GM23338 (cell line): ENCODE data around the gene ROCK2. TPM values are rescaled to one million over a fixed set of nuclear protein-coding genes. Genes with fewer than 3 reads are reported as not detected.

Experiments used
- ATAC-seq: fragments of 200-7000 bp; cut with Tn5 transposase; 3 replicates; pipeline ENCODE4 v1.9.1; 2020
- DNase-seq: peaks from one replicate; pipeline ENCODE4 v3.0.0-alpha.2; 2015; ENCODE audit warnings: low spot score
- H2AFZ ChIP-seq: fragments of 200-600 bp; sonication (generic); 2 replicates; pipeline ENCODE4 v1.8.0; 2016; ENCODE audit warnings: antibody characterized with exemption, mild to moderate bottlenecking, moderate library complexity
- H3F3A ChIP-seq: fragments of 200-600 bp; sonication (generic); replicated peaks from 2 replicates; pipeline ENCODE4 v1.8.0; 2017; ENCODE audit warnings: antibody characterized with exemption, mixed run types, low read depth
- H3K27ac ChIP-seq: fragments of 200-600 bp; sonication (generic); 2 replicates; pipeline ENCODE4 v1.6.1; 2016; ENCODE audit warnings: low read depth
- H3K27me3 ChIP-seq: fragments of 200-600 bp; sonication (generic); 2 replicates; pipeline ENCODE4 v1.8.0; 2016; ENCODE audit warnings: mild to moderate bottlenecking, mixed run types, moderate library complexity; ENCODE audit not compliant: insufficient read depth
- H3K36me3 ChIP-seq: fragments of 200-600 bp; sonication (generic); 2 replicates; pipeline ENCODE4 v1.8.0; 2016; ENCODE audit warnings: mild to moderate bottlenecking; ENCODE audit not compliant: insufficient read depth
- H3K4me1 ChIP-seq: fragments of 200-600 bp; sonication (generic); 2 replicates; pipeline ENCODE4 v1.8.0; 2016; ENCODE audit warnings: mild to moderate bottlenecking, moderate library complexity; ENCODE audit not compliant: insufficient read depth
- H3K4me2 ChIP-seq: fragments of 200-600 bp; sonication (generic); 2 replicates; pipeline ENCODE4 v1.7.1; 2017; ENCODE audit warnings: mixed run types
- H3K4me3 ChIP-seq: fragments of 200-600 bp; sonication (generic); 2 replicates; pipeline ENCODE4 v1.6.1; 2016; ENCODE audit warnings: mixed run types
- H3K79me2 ChIP-seq: fragments of 200-600 bp; sonication (generic); replicated peaks from 2 replicates; pipeline ENCODE4 v1.8.0; 2017; ENCODE audit warnings: mild to moderate bottlenecking; ENCODE audit not compliant: insufficient read depth
- H3K9me2 ChIP-seq: fragments of 200-600 bp; sonication (generic); 2 replicates; pipeline ENCODE4 v1.8.0; 2017; ENCODE audit not compliant: insufficient read depth
- H4K20me1 ChIP-seq: fragments of 200-600 bp; sonication (generic); replicated peaks from 2 replicates; pipeline ENCODE4 v1.8.0; 2017; ENCODE audit warnings: mild to moderate bottlenecking; ENCODE audit not compliant: insufficient read depth
- H3K27ac Mint-ChIP-seq: 2 replicates; pipeline ENCODE4 v1.8.0; 2020; ENCODE audit warnings: inconsistent platforms, mild to moderate bottlenecking, moderate library complexity, mixed read lengths
- H3K27me3 Mint-ChIP-seq: 3 replicates; pipeline ENCODE4 v1.8.0; 2022; ENCODE audit warnings: low read depth, mild to moderate bottlenecking, moderate library complexity, mixed read lengths, inconsistent platforms; ENCODE audit not compliant: insufficient read depth, poor library complexity
- H3K36me3 Mint-ChIP-seq: 3 replicates; pipeline ENCODE4 v1.8.0; 2021; ENCODE audit warnings: low read depth, mild to moderate bottlenecking, inconsistent platforms, moderate library complexity, mixed read lengths
- H3K4me1 Mint-ChIP-seq: 3 replicates; pipeline ENCODE4 v1.8.0; 2020; ENCODE audit warnings: mild to moderate bottlenecking, inconsistent platforms, mixed read lengths
- H3K4me3 Mint-ChIP-seq: 3 replicates; pipeline ENCODE4 v1.8.0; 2021; ENCODE audit warnings: moderate library complexity, mild to moderate bottlenecking, inconsistent platforms, mixed read lengths
- H3K9me3 Mint-ChIP-seq: 3 replicates; pipeline ENCODE4 v1.8.0; 2020; ENCODE audit warnings: moderate library complexity, mild to moderate bottlenecking, inconsistent platforms, mixed read lengths
- CREB1 ChIP-seq: fragments of 250-450 bp; sonication (Bioruptor Pico); IDR thresholded peaks from 2 replicates; pipeline ENCODE4 v1.5.0; 2020; ENCODE audit warnings: low read depth, mild to moderate bottlenecking, moderate library complexity
- CTCF ChIP-seq, 2 experiments: fragments of 200-600 bp in 1 of 2; sonication (generic) in 1 of 2; conservative IDR thresholded peaks; 2 replicates each; pipeline versions ENCODE4 v1.5.1 to v1.6.1; 2016 to 2017; ENCODE audit warnings: antibody characterized with exemption in 2 of 2, low read depth in 2 of 2, mild to moderate bottlenecking in 2 of 2, moderate library complexity in 1 of 2
- EZH2phosphoT487 ChIP-seq: fragments of 200-600 bp; sonication (generic); IDR thresholded peaks from one replicate; pipeline ENCODE4 v1.8.1; 2018; ENCODE audit warnings: antibody characterized with exemption; ENCODE audit not compliant: unreplicated experiment
- JUNB ChIP-seq: IDR thresholded peaks from one replicate; pipeline ENCODE4 v1.6.1; 2016; ENCODE audit warnings: antibody characterized with exemption; ENCODE audit not compliant: unreplicated experiment
- POLR2AphosphoS5 ChIP-seq: IDR thresholded peaks from 2 replicates; pipeline ENCODE4 v1.6.1; 2016; ENCODE audit warnings: antibody characterized with exemption, low read depth
- REST ChIP-seq: IDR thresholded peaks from one replicate; pipeline ENCODE4 v1.6.1; 2018; ENCODE audit warnings: antibody characterized with exemption; ENCODE audit not compliant: unreplicated experiment
- STAT1 ChIP-seq: IDR thresholded peaks from one replicate; pipeline ENCODE4 v1.6.1; 2016; ENCODE audit warnings: antibody characterized with exemption; ENCODE audit not compliant: unreplicated experiment
- ZNF114 ChIP-seq: fragments of 250-450 bp; sonication (Bioruptor Pico); IDR thresholded peaks from 2 replicates; pipeline ENCODE4 v1.5.0; 2020; ENCODE audit warnings: mild to moderate bottlenecking, moderate library complexity
- ZNF462 ChIP-seq: fragments of 250-450 bp; sonication (Bioruptor Pico); IDR thresholded peaks from 2 replicates; pipeline ENCODE4 v1.5.0; 2020; ENCODE audit warnings: mild to moderate bottlenecking, moderate library complexity
- polyA plus RNA-seq: library from polyadenylated mRNA; unstranded; fragments of >200 nt; fragmentation: Nextera tagmentation; extraction: Ambion mirVana; gene quantifications from 2 replicates; pipeline ENCODE4 v1.2.1, GENCODE V29; 2016
- total RNA-seq: library from RNA; depleted of rRNA; stranded (reverse); fragments of >200 nt; shearing (Covaris generic); gene quantifications from 2 replicates; pipeline ENCODE4 v1.2.3, GENCODE V29; 2014

ROCK2 gene
- total and polyA plus RNA-seq, 2 experiments from 2014 or later: 16.4 to 28.0 TPM

GRCh38 chr2:11312770-11313471, 31.5 kb downstream of the ROCK2 start (continued):
- TF ChIP-seq ZNF462 (CRISPR knock-in tag) (no peak), EZH2phosphoT487 (no peak)

GRCh38 chr2:11311543-11311942, 32.9 kb downstream of the ROCK2 start:
- no peaks in the 10 kb centered on the region for H3K9me3 Mint-ChIP-seq
- ATAC-seq: no peak

More at GRCh38 chr2:11311543-11311942, 32.9 kb downstream of the ROCK2 start:
- no peak for TF ChIP-seq POLR2AphosphoS5
- TF ChIP-seq ZNF114 (CRISPR knock-in tag): no peak
- TF ChIP-seq CREB1 (CRISPR knock-in tag): no peak
- no peak for TF ChIP-seq REST
- no peak for TF ChIP-seq JUNB
- no peak for TF ChIP-seq CTCF (conservative IDR thresholded peaks at IDR 0.05; ENCODE audit: low read depth in 2 of 2)
- no peak for TF ChIP-seq STAT1
- Mint-ChIP-seq H3K4me3 (no peak overlapping the region), H3K36me3 (no peaks in the 10 kb centered on the region), H3K4me1 (peaks cover 14% of the 10 kb centered on the region), H3K27ac (no peak overlapping the region), H3K27me3 (no peaks in the 10 kb centered on the region)
- Histone ChIP-seq H3F3A (no peaks in the 10 kb centered on the region), H3K27me3 (no peaks in the 10 kb centered on the region), H3K27ac (no peak overlapping the region), H3K9me2 (no peaks in the 10 kb centered on the region), H2AFZ (no peak overlapping the region), H3K4me3 (no peak overlapping the region), H3K4me1 (no peaks in the 10 kb centered on the region), H3K4me2 (no peak overlapping the region), H4K20me1 (peaks cover 26% of the 10 kb centered on the region), H3K79me2 (peaks cover 96% of the 10 kb centered on the region), H3K36me3 (no peaks in the 10 kb centered on the region)
- DNase-seq: no peak
